T-helper 1 cell treated with Interleukin-12 subunit alpha and Interleukin-12 subunit beta and Interleukin-4 antibody, amounts not matched to agents 30 ng/mL and 1 ng/mL, for 36 hours (primary cell): Measurements from ENCODE around the gene SSR3. TPM values are rescaled to one million over a fixed set of nuclear protein-coding genes. Genes with fewer than 3 reads are reported as not detected.
"Not testable (repeated sequence)": the region's sequence is repeated elsewhere in the genome, so short reads cannot be mapped to it uniquely, and the experiment has no call there.

Source experiments
- intact Hi-C: fragments of 100-400 bp; cut with micrococcal nuclease; formaldehyde crosslinking; loops from one replicate; pipeline ENCODE4 v1.15.1; 2024
- total RNA-seq: library from RNA; stranded (reverse); gene quantifications from 2 replicates; pipeline ENCODE4 v1.2.3, GENCODE V29; 2022

SSR3 gene
- total RNA-seq, 1 donor from 2014 or later, result 164 TPM

GRCh38 chr3:156576651-156577348, 21.9 kb upstream of the SSR3 start:
- intact Hi-C loops, result no loop called here

- intact Hi-C loops, result no loop called here
Observed at GRCh38 chr3:156576051-156576450, 21.1 kb upstream of the SSR3 start.

GRCh38 chr3:156575641-156576040, 20.7 kb upstream of the SSR3 start:
- intact Hi-C loops, result no loop called here

GRCh38 chr3:156569881-156570280, 15.0 kb upstream of the SSR3 start:
- intact Hi-C loops, result not testable (repeated sequence)

- intact Hi-C loops, result not testable (repeated sequence)
Observed at GRCh38 chr3:156569016-156569415, 14.1 kb upstream of the SSR3 start.

- intact Hi-C loops, result no loop called here
Observed at GRCh38 chr3:156563900-156564682, 9.2 kb upstream of the SSR3 start.

GRCh38 chr3:156562486-156562885, 7.6 kb upstream of the SSR3 start:
- intact Hi-C loops, result not testable (repeated sequence)

GRCh38 chr3:156561533-156561932, 6.6 kb upstream of the SSR3 start:
- intact Hi-C loops, result no loop called here

- intact Hi-C loops, result no loop called here
Observed at GRCh38 chr3:156559321-156559720, 4.4 kb upstream of the SSR3 start.

- intact Hi-C loops, result no loop called here
Observed at GRCh38 chr3:156558389-156558788, 3.5 kb upstream of the SSR3 start.

GRCh38 chr3:156554515-156554841, 439 bp downstream of the SSR3 start:
- intact Hi-C loops, result loop anchor here (2.0 kb wide), 1 partner anchor 14 kb away; no protein-coding TSS in a partner anchor

GRCh38 chr3:156553705-156554356, 1.1 kb downstream of the SSR3 start:
- intact Hi-C loops, result loop anchor here (2.0 kb wide), 1 partner anchor 13 kb away; no protein-coding TSS in a partner anchor

- intact Hi-C loops, result no loop called here
Observed at GRCh38 chr3:156552973-156553372, 1.9 kb downstream of the SSR3 start.

- intact Hi-C loops, result no loop called here
Observed at GRCh38 chr3:156551746-156552145, 3.2 kb downstream of the SSR3 start.

GRCh38 chr3:156551261-156551660, 3.7 kb downstream of the SSR3 start:
- intact Hi-C loops, result no loop called here

- intact Hi-C loops, result no loop called here
Observed at GRCh38 chr3:156548902-156549301, 6.0 kb downstream of the SSR3 start.

- intact Hi-C loops, result no loop called here
Observed at GRCh38 chr3:156548041-156548687, 6.8 kb downstream of the SSR3 start.

GRCh38 chr3:156547637-156548036, 7.3 kb downstream of the SSR3 start:
- intact Hi-C loops, result no loop called here

GRCh38 chr3:156543043-156543555, 11.8 kb downstream of the SSR3 start:
- intact Hi-C loops, result no loop called here

- intact Hi-C loops, result no loop called here
Observed at GRCh38 chr3:156542101-156543042, 12.5 kb downstream of the SSR3 start.
